ENCODE results near the gene UBE3A. TPM values are rescaled to one million over a fixed set of nuclear protein-coding genes. Genes with fewer than 3 reads are reported as not detected.

Gene UBE3A
- total and polyA plus RNA-seq, 9 of the 15 experiments (the other 6 are each of a cell fraction or from before 2014, with no cell fraction given), result 29.3 to 103 (median 60.2) TPM

- TF ChIP-seq RREB1 (CRISPR knock-in tag; IDR thresholded peaks at IDR 0.05) (no peak), EZH2 (IDR thresholded peaks at IDR 0.05; ENCODE audit: borderline replicate concordance, low read depth, low read length) (no peak), FOXJ3 (CRISPR knock-in tag; IDR thresholded peaks at IDR 0.05) (no peak), HMG20B (CRISPR knock-in tag; IDR thresholded peaks at IDR 0.05) (no peak)
These were observed 17.4 kb upstream of the UBE3A start (continued) for GRCh38 chr15:25456196-25456595.

GRCh38 chr15:25455226-25455625 is 16.4 kb upstream of the UBE3A start:
- H4K20me1 ChIP-seq (replicated peaks; ENCODE audit: control insufficient read depth, insufficient read depth, low read length), result no peaks in the 10 kb centered on the region
- no TSS peak for BruUV-seq (replicated peaks)
- no peaks in the 10 kb centered on the region for H3K79me2 ChIP-seq (ENCODE audit: control insufficient read depth, insufficient read depth, low read length)
- FAIRE-seq, result no peak
- ATAC-seq, result no peak
- no peaks in the 10 kb centered on the region for H3K27me3 ChIP-seq (ENCODE audit: control insufficient read depth in 2 of 2, insufficient read depth in 2 of 2, low read length in 2 of 2)
- no peak overlapping the region for H3K4me3 ChIP-seq
- intact Hi-C loops (cut with micrococcal nuclease), result no loop called here
- no peak overlapping the region for H3K27ac ChIP-seq (ENCODE audit: extremely low read depth, low read depth, low read length)
- TF ChIP-seq, protein P1, sequence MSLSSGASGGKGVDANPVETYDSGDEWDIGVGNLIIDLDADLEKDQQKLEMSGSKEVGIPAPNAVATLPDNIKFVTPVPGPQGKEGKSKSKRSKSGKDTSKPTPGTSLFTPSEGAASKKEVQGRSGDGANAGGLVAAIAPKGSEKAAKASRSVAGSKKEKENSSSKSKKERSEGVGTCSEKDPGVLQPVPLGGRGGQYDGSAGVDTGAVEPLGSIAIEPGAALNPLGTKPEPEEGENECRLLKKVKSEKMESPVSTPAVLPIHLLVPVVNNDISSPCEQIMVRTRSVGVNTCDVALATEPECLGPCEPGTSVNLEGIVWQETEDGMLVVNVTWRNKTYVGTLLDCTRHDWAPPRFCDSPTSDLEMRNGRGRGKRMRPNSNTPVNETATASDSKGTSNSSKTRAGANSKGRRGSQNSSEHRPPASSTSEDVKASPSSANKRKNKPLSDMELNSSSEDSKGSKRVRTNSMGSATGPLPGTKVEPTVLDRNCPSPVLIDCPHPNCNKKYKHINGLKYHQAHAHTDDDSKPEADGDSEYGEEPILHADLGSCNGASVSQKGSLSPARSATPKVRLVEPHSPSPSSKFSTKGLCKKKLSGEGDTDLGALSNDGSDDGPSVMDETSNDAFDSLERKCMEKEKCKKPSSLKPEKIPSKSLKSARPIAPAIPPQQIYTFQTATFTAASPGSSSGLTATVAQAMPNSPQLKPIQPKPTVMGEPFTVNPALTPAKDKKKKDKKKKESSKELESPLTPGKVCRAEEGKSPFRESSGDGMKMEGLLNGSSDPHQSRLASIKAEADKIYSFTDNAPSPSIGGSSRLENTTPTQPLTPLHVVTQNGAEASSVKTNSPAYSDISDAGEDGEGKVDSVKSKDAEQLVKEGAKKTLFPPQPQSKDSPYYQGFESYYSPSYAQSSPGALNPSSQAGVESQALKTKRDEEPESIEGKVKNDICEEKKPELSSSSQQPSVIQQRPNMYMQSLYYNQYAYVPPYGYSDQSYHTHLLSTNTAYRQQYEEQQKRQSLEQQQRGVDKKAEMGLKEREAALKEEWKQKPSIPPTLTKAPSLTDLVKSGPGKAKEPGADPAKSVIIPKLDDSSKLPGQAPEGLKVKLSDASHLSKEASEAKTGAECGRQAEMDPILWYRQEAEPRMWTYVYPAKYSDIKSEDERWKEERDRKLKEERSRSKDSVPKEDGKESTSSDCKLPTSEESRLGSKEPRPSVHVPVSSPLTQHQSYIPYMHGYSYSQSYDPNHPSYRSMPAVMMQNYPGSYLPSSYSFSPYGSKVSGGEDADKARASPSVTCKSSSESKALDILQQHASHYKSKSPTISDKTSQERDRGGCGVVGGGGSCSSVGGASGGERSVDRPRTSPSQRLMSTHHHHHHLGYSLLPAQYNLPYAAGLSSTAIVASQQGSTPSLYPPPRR (CRISPR knock-in tag; IDR thresholded peaks at IDR 0.05; ENCODE audit: borderline replicate concordance), result no peak
- no peak for TF ChIP-seq CEBPG (CRISPR knock-in tag; IDR thresholded peaks at IDR 0.05)
- TF ChIP-seq CEBPG (tag; conservative IDR thresholded peaks at IDR 0.05 in 1 of 2, IDR thresholded peaks at IDR 0.05 in 1 of 2), result no peak
- H3K9me3 ChIP-seq (replicated peaks; ENCODE audit: control insufficient read depth, insufficient read depth, low read depth, low read length), result peaks cover 3% of the 10 kb centered on the region
- POLR2A ChIA-PET, result no interaction called here
- no peak for DNase-seq (ENCODE audit: extremely low read depth in 1 of 4, low spot score in 3 of 4)
- H3K4me2 ChIP-seq (ENCODE audit: insufficient read depth, low read length), result no peak overlapping the region
- H3K9ac ChIP-seq (ENCODE audit: insufficient read depth in 1 of 2, low read depth in 2 of 2, low read length in 2 of 2), result no peak overlapping the region
- no peak overlapping the region for H2AFZ ChIP-seq (ENCODE audit: low read depth, low read length)
- WGBS (ENCODE audit: insufficient coverage, low coverage, missing lambda C conversion rate), result 2% methylated on average over 3 of the region's 3 CpGs
- no peaks in the 10 kb centered on the region for H3K36me3 ChIP-seq (ENCODE audit: control insufficient read depth, insufficient read depth, low read length)
- CTCF ChIA-PET (ENCODE audit: low intra/inter-chr PET ratio), result no interaction called here
- in situ Hi-C loops (cut with MboI), result loop anchor here (25.0 kb wide), 1 partner anchor 368 kb away; no protein-coding TSS in a partner anchor
- H3K4me1 ChIP-seq (replicated peaks in 1 of 2; ENCODE audit: control insufficient read depth in 2 of 2, insufficient read depth in 2 of 2, low read length in 2 of 2), result no peaks in the 10 kb centered on the region
- H3K9me1 ChIP-seq (ENCODE audit: control insufficient read depth, insufficient read depth, low read length), result no peaks in the 10 kb centered on the region
